HG03097 (cell line): ENCODE data around the gene H2AZ2.
"Not testable (repeated sequence)": the region's sequence is repeated elsewhere in the genome, so short reads cannot be mapped to it uniquely, and the experiment has no call there.

Experiments
- ATAC-seq: cut with Tn5 transposase; IDR thresholded peaks from one replicate; pipeline ENCODE4 v1.9.1; 2021; ENCODE audit not compliant: unreplicated experiment, low FRiP score

Gene H2AZ2

GRCh38 chr7:44871918-44872317, 24.0 kb upstream of the H2AZ2 start:
- ATAC-seq, result not testable (repeated sequence)

GRCh38 chr7:44870780-44871179, 22.9 kb upstream of the H2AZ2 start:
- not testable (repeated sequence) for ATAC-seq

GRCh38 chr7:44870336-44870735, 22.4 kb upstream of the H2AZ2 start:
- ATAC-seq, result not testable (repeated sequence)

- no peak for ATAC-seq
Observed at GRCh38 chr7:44867073-44867995, 19.4 kb upstream of the H2AZ2 start.

GRCh38 chr7:44861949-44862348, 14.1 kb upstream of the H2AZ2 start:
- ATAC-seq, result not testable (repeated sequence)

- no peak for ATAC-seq
Observed at GRCh38 chr7:44858161-44858560, 10.3 kb upstream of the H2AZ2 start.

GRCh38 chr7:44854644-44855364, 6.9 kb upstream of the H2AZ2 start:
- ATAC-seq, result no peak

GRCh38 chr7:44853391-44853790, 5.5 kb upstream of the H2AZ2 start:
- no peak for ATAC-seq

GRCh38 chr7:44852590-44852989, 4.7 kb upstream of the H2AZ2 start:
- no peak for ATAC-seq

- no peak for ATAC-seq
Observed at GRCh38 chr7:44849885-44850544, 2.1 kb upstream of the H2AZ2 start.

GRCh38 chr7:44849259-44849884, 1.5 kb upstream of the H2AZ2 start:
- no peak for ATAC-seq

GRCh38 chr7:44847509-44847919, 373 bp downstream of the H2AZ2 start:
- peak; percentile 62 for ATAC-seq

- ATAC-seq, result no peak
Observed at GRCh38 chr7:44846816-44847508, 925 bp downstream of the H2AZ2 start.

GRCh38 chr7:44846390-44846789, 1.5 kb downstream of the H2AZ2 start:
- ATAC-seq, result not testable (repeated sequence)

- ATAC-seq, result no peak
Observed at GRCh38 chr7:44845451-44845850, 2.4 kb downstream of the H2AZ2 start.

- not testable (repeated sequence) for ATAC-seq
Observed at GRCh38 chr7:44843440-44843839, 4.4 kb downstream of the H2AZ2 start.

- not testable (repeated sequence) for ATAC-seq
Observed at GRCh38 chr7:44842675-44843074, 5.2 kb downstream of the H2AZ2 start.

- ATAC-seq, result no peak
Observed at GRCh38 chr7:44838751-44839150, 9.1 kb downstream of the H2AZ2 start.

GRCh38 chr7:44827567-44827966, 20.3 kb downstream of the H2AZ2 start:
- ATAC-seq, result no peak

- ATAC-seq, result no peak
Observed at GRCh38 chr7:44824894-44825526, 22.9 kb downstream of the H2AZ2 start.
